ENCODE data around the gene ZDHHC8.

- TF ChIP-seq CTCF (optimal IDR thresholded peaks at IDR 0.05 in 1 of 3, IDR thresholded peaks at IDR 0.05 in 1 of 3, conservative IDR thresholded peaks at IDR 0.05 in 1 of 3; ENCODE audit: extremely low read depth in 1 of 3, insufficient read depth in 2 of 3, low read length in 3 of 3) (peak in 2 of 3 experiments; percentile 10 to 32), EZH2 (IDR thresholded peaks at IDR 0.05; ENCODE audit: low read length) (no peak)
Measured at GRCh38 chr22:20186183-20186870, 54.7 kb downstream of the ZDHHC8 start.
